Umbilical cord (tissue), 2 donors: Measurements from ENCODE around the gene PTPRD. TPM values are rescaled to one million over a fixed set of nuclear protein-coding genes. Genes with fewer than 3 reads are reported as not detected.
A peak's percentile ranks its signal among the peaks of the same experiment; 100 is the strongest.
"Not testable (repeated sequence)": the region's sequence is repeated elsewhere in the genome, so short reads cannot be mapped to it uniquely, and the experiment has no call there.

ENCODE experiments used
- DNase-seq: peaks from one replicate; pipeline ENCODE4 v3.0.0-alpha.2; 2015; ENCODE audit warnings: low spot score
- total RNA-seq: library from RNA; depleted of rRNA; stranded (reverse); fragments of >200 nt; gene quantifications from one replicate; pipeline ENCODE4 v1.2.3, GENCODE V29; 2014; ENCODE audit warnings: low replicate concordance; ENCODE audit not compliant: insufficient read depth

PTPRD gene
- total RNA-seq, 1 donor from 2014 or later, result 29.1 TPM

GRCh38 chr9:9504869-9505268, 1107.9 kb downstream of the PTPRD start:
- no peak for DNase-seq

GRCh38 chr9:9499546-9499945, 1113.3 kb downstream of the PTPRD start:
- no peak for DNase-seq

- no peak for DNase-seq
These were observed 1114.0 kb downstream of the PTPRD start for GRCh38 chr9:9498846-9499245.

GRCh38 chr9:9498128-9498527, 1114.7 kb downstream of the PTPRD start:
- DNase-seq, result peak; percentile 72

- DNase-seq, result no peak
These were observed 1118.5 kb downstream of the PTPRD start for GRCh38 chr9:9494336-9494735.

GRCh38 chr9:9492506-9492905, 1120.3 kb downstream of the PTPRD start:
- DNase-seq, result no peak

- DNase-seq, result no peak
These were observed 1123.6 kb downstream of the PTPRD start for GRCh38 chr9:9489183-9489582.

- no peak for DNase-seq
These were observed 1129.6 kb downstream of the PTPRD start for GRCh38 chr9:9483175-9483574.

GRCh38 chr9:9478741-9479140, 1134.1 kb downstream of the PTPRD start:
- no peak for DNase-seq

GRCh38 chr9:9469271-9469670, 1143.5 kb downstream of the PTPRD start:
- DNase-seq, result no peak

- not testable (repeated sequence) for DNase-seq
These were observed 1170.9 kb downstream of the PTPRD start for GRCh38 chr9:9441874-9442273.

- DNase-seq, result no peak
These were observed 1175.2 kb downstream of the PTPRD start for GRCh38 chr9:9437641-9438040.

- DNase-seq, result not testable (repeated sequence)
These were observed 1186.3 kb downstream of the PTPRD start for GRCh38 chr9:9426454-9426853.

- no peak for DNase-seq
These were observed 1200.6 kb downstream of the PTPRD start for GRCh38 chr9:9412241-9412640.

- DNase-seq, result no peak
These were observed 1202.1 kb downstream of the PTPRD start for GRCh38 chr9:9410736-9411135.

- no peak for DNase-seq
These were observed 1212.8 kb downstream of the PTPRD start for GRCh38 chr9:9399982-9400381.

GRCh38 chr9:9396518-9396917, 1216.3 kb downstream of the PTPRD start:
- no peak for DNase-seq

- DNase-seq, result no peak
These were observed 1217.3 kb downstream of the PTPRD start for GRCh38 chr9:9395539-9395938.

GRCh38 chr9:9392755-9393154, 1220.0 kb downstream of the PTPRD start:
- DNase-seq, result no peak

- no peak for DNase-seq
These were observed 1222.9 kb downstream of the PTPRD start for GRCh38 chr9:9389904-9390303.

- DNase-seq, result no peak
These were observed 1225.2 kb downstream of the PTPRD start for GRCh38 chr9:9387511-9388115.

GRCh38 chr9:9362332-9362731, 1250.5 kb downstream of the PTPRD start:
- DNase-seq, result no peak

GRCh38 chr9:9352877-9353481, 1259.8 kb downstream of the PTPRD start:
- DNase-seq, result peak; percentile 9

- no peak for DNase-seq
These were observed 1271.6 kb downstream of the PTPRD start for GRCh38 chr9:9341203-9341602.
